Cerebellar nuclear complex (tissue), 1 donor: ENCODE results near the gene BICC1.

Experiments used
- DNase-seq, 2 experiments: peaks; one replicate each; lab custom pipeline; 2025; lab: John Stamatoyannopoulos, UW

BICC1 gene

GRCh38 chr10:58743466-58744115 lies 230.9 kb downstream of the BICC1 start:
- no peak for DNase-seq

GRCh38 chr10:58746474-58747185 lies 234.0 kb downstream of the BICC1 start:
- no peak for DNase-seq

GRCh38 chr10:58747687-58748086 lies 235.0 kb downstream of the BICC1 start:
- no peak for DNase-seq

- DNase-seq = no peak
Observed at GRCh38 chr10:58752665-58753064, 240.0 kb downstream of the BICC1 start.

- no peak for DNase-seq
Observed at GRCh38 chr10:58753425-58753824, 240.8 kb downstream of the BICC1 start.

- no peak for DNase-seq
Observed at GRCh38 chr10:58754469-58755339, 242.0 kb downstream of the BICC1 start.

- DNase-seq = no peak
Observed at GRCh38 chr10:58755340-58755610, 242.6 kb downstream of the BICC1 start.

- no peak for DNase-seq
Observed at GRCh38 chr10:58755677-58756076, 243.0 kb downstream of the BICC1 start.

GRCh38 chr10:58756130-58756719 lies 243.6 kb downstream of the BICC1 start:
- DNase-seq = no peak

- no peak for DNase-seq
Observed at GRCh38 chr10:58757352-58758065, 244.8 kb downstream of the BICC1 start.

- no peak for DNase-seq
Observed at GRCh38 chr10:58758321-58758720, 245.6 kb downstream of the BICC1 start.

- no peak for DNase-seq
Observed at GRCh38 chr10:58764087-58764747, 251.5 kb downstream of the BICC1 start.

GRCh38 chr10:58765910-58766309 lies 253.2 kb downstream of the BICC1 start:
- DNase-seq = no peak

GRCh38 chr10:58767652-58768051 lies 255.0 kb downstream of the BICC1 start:
- no peak for DNase-seq

GRCh38 chr10:58771863-58772262 lies 259.2 kb downstream of the BICC1 start:
- no peak for DNase-seq

- DNase-seq = no peak
Observed at GRCh38 chr10:58772758-58773157, 260.1 kb downstream of the BICC1 start.

GRCh38 chr10:58773341-58773740 lies 260.7 kb downstream of the BICC1 start:
- no peak for DNase-seq

- DNase-seq = no peak
Observed at GRCh38 chr10:58773944-58774343, 261.3 kb downstream of the BICC1 start.

GRCh38 chr10:58775960-58776567 lies 263.4 kb downstream of the BICC1 start:
- DNase-seq = no peak

- no peak for DNase-seq
Observed at GRCh38 chr10:58776568-58777318, 264.1 kb downstream of the BICC1 start.
